ENCODE results near the gene DISC1.
"Not testable (repeated sequence)": the region's sequence is repeated elsewhere in the genome, so short reads cannot be mapped to it uniquely, and the experiment has no call there.

DISC1 gene

DNA sequence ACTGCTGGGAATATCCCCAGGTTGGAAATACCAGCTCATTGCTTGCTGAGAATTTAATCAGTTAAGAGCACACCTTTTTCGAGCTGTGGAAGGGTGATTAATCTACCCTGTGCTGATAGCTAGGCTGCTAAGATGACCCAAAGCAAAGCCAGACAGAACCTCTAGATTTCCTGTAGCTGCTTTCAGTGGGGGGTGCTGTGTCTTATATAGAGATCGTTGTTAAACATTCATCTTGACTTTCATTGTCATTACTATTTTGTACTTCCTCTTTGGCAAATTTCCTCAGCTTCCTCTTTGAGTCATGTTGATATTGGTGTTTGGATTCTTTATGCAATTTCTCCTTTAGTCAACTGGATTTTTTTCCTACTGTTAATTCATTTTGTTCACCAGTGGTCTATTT lies 155.3 kb downstream of the DISC1 start:
- no peak for DNase-seq

DNA sequence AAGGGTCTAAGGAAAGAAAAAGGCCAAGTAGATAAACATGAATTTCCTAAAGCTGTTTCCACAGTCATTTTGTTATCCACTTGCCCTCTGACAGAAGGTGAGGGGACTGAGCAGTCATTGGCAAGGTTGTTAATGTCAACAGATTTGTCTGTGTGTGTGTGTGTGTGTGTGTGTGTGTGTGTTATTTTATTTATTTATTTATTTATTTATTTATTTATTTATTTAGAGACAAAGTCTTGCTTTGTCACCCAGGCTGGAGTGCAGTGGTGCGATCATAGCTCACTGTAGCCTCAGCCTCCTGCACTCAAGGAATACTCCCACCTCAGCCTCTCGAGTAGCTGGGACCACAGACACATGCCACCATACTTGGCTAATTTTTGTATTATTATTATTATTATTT lies 158.5 kb downstream of the DISC1 start:
- DNase-seq, result not testable (repeated sequence)

DNA sequence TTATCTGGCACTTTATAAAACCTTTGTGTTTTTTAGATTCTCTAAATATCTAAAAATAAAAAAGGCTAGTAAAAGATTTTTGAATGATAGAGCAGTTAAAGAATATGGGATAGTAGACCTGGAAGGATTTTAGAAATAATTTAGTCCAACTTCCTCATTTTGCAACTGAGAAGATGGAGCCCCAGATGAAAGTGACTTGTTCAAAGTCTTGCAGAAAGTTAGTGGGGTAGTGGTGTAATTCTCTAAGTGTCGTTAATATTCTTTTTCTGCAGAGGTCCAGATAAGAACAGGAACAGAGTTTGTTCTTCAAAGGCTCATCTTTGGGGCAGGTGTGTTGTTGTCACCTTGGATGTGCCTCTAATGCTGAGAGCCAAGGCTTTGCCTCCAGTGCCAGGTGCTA lies 159.5 kb downstream of the DISC1 start:
- DNase-seq, result no peak

DNA sequence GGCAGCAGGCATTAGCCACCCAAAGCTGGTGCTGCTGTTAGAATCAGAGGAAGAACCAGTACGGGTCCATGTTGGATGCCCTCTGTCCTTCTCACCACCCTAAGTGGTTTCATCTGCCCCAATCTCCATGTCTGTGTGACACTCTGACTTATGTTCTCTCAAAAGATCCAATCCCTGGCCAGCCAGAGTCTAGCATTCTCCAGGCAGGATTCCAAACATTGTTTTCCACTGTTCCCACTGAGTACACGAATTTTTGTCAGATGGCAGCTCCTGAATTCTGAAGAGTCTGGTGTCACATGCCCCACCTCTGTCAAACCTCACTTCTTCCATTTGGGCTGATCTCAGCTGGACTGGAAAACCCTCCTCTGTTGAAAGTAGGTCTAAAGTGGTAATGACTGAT lies 166.0 kb downstream of the DISC1 start:
- DNase-seq, result no peak

DNA sequence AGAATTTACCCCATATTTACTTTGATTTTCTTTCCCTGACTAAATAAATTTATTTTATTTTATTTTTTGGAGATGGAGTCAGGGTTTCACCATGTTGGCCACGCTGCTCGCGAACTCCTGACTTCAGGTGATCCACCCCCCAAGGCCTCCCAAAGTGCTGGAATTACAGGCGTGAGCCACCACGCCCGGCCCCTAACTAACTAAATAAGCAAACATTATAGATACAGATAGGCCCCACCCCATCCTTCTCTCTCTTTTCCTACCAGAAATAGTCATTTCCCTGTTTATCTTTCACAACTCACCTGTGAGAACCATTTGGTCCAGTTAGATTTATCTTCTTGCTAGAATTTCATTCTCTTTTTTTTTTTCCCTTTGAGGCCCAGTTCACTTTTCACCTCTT lies 167.3 kb downstream of the DISC1 start:
- DNase-seq, result no peak

- no peak for DNase-seq
These were observed 169.6 kb downstream of the DISC1 start for GRCh38 chr1:231796141-231796540.

GRCh38 chr1:231799363-231799986 lies 172.9 kb downstream of the DISC1 start:
- no peak for DNase-seq

GRCh38 chr1:231800108-231800507 lies 173.5 kb downstream of the DISC1 start:
- no peak for DNase-seq

DNA sequence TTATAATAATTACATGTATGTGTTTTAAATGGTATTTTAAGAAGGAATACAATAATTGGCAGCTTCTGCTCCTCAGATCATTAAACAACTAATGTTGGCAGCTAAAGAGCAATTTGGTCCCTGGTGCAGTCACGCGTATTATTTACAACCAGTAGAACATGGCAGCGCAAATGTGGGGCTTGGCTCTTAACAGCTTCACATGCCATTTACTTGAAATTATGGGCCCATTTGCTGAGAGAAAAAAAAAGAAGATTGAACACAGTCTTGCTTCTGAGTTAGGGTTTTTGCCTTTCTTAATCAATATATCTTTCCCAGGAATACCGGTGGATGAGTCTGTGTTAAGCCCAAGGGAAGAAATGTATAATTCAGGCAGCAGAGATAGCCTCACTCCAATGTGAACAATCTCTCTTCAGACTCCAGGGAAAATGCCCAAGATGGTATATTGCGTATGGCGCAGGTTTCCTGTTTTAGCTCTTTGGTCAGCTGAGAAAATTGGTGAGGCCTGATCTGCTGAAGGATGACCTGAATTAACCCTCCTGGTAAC lies 174.5 kb downstream of the DISC1 start:
- DNase-seq, result no peak

- DNase-seq, result no peak
These were observed 176.8 kb downstream of the DISC1 start for GRCh38 chr1:231803353-231803752.

DNA sequence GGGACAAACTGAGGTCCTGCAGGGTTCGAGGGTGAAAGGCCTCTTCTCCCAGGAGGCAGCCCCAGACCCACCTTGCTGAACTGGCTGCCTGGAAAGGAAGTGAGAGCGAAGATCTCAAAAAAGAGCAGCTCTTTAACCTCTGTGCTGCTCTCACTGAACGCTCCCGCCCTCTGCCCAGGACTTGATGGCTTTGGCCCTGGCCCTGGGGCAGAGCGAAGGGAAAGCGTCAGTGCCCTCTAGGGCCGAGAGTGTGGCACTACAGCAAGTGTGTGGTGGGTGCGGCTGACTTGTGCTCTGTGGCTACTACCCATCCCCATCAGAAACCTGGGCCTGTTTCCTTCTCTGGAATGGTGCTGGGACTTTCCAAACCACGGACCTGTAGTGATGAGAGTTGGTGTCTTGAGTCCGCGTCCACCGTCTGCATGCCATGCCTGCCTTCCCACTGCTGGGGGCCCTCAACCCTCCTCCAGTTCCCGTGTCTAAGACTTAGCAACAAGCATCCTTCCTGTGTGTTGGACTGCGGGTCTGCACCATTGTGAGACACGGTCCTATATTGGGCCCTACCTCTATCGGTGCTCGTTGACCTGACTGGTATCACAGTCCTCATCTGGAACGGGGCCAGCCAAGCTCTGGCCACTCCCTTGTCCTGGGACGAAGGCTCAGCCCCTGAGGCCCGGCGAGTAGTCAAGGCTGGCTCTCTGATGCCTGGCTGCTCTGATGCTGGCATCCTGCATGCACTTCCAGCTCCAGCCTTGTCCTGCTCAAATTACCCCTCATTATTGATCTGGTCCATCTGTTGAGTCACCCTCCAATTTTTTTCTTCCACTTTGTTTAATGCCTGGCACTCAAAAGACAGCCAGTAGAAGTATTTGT lies 180.3 kb downstream of the DISC1 start:
- DNase-seq, result no peak

GRCh38 chr1:231807541-231807940 lies 181.0 kb downstream of the DISC1 start:
- no peak for DNase-seq

- no peak for DNase-seq
These were observed 181.5 kb downstream of the DISC1 start for GRCh38 chr1:231808116-231808515.

DNA sequence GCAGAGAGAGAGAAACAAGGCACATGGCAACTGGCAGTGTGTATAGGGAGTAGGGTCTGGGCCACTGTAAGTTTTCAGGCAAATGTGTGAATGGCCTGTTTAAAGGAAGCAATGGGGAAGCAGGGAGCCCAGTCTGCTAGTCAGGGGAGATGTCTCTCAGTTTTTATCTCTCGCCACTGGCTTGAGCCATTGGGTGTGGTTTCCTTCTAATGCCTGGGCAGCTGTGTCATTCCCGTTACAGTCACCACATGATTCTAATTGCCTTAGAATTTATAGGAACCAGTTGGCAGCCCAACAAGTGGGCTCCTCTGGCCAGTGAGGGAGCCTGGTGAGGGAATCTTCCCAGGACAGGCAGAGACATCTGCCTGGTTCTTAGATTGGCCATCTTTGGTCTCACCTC lies 182.4 kb downstream of the DISC1 start:
- no peak for DNase-seq

GRCh38 chr1:231810415-231810814 lies 183.8 kb downstream of the DISC1 start:
- DNase-seq, result no peak

DNA sequence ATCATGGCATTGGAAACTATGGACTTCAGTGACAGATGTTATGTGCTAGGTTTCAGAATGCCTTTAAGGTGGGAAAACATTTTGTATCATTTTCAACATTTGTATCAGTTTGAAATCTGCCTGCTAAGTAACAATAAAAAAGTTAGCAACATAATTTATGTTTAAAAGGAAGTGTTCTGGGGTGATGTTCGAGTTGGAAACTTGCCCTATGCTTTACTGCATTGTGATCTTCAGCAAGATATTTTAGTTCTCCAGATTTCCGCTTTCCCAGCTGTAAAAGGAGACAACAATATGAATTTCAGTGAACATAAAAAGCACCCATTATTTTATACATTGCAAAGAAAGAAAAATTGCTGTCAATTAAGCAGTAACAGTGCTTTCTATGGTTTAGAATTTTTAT lies 187.4 kb downstream of the DISC1 start:
- no peak for DNase-seq

- no peak for DNase-seq
These were observed 187.9 kb downstream of the DISC1 start for GRCh38 chr1:231814521-231814920.

- no peak for DNase-seq
These were observed 191.2 kb downstream of the DISC1 start for GRCh38 chr1:231817801-231818200.

DNA sequence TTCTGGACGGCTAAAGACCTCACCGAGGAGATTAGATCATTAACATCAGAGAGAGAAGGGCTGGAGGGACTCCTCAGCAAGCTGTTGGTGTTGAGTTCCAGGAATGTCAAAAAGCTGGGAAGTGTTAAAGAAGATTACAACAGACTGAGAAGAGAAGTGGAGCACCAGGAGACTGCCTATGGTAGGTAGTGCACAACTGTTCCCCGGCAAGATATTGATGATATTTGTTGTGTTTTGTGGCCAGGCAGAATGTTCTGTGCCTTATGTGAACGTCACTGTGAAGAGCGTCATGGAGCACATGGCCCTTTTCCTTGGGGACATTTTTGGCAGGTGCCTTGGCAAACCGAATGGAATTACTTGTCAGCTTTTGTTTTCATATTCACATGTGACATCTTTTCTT lies 191.7 kb downstream of the DISC1 start:
- no peak for DNase-seq

GRCh38 chr1:231821281-231821680 lies 194.7 kb downstream of the DISC1 start:
- DNase-seq, result no peak

GRCh38 chr1:231822041-231822440 lies 195.5 kb downstream of the DISC1 start:
- DNase-seq, result no peak

DNA sequence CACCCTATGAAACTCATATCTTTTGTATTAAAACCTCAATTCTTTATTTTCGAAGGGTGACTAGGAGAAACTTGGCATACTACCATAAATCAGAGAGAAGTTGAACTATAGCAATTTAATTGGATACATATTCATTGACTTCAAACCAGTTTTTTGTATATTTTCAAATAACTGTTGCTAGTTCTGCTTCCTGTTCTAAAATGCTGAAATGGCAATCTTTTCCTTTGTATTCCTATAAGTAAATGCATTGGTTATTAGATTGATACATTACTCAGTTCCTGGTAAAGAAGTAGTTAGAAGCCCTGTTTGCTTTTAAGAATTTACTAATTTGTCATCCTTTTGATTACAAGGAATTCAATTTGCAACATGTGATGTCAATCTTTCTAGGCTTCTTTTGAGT lies 200.0 kb downstream of the DISC1 start:
- no peak for DNase-seq

DNA sequence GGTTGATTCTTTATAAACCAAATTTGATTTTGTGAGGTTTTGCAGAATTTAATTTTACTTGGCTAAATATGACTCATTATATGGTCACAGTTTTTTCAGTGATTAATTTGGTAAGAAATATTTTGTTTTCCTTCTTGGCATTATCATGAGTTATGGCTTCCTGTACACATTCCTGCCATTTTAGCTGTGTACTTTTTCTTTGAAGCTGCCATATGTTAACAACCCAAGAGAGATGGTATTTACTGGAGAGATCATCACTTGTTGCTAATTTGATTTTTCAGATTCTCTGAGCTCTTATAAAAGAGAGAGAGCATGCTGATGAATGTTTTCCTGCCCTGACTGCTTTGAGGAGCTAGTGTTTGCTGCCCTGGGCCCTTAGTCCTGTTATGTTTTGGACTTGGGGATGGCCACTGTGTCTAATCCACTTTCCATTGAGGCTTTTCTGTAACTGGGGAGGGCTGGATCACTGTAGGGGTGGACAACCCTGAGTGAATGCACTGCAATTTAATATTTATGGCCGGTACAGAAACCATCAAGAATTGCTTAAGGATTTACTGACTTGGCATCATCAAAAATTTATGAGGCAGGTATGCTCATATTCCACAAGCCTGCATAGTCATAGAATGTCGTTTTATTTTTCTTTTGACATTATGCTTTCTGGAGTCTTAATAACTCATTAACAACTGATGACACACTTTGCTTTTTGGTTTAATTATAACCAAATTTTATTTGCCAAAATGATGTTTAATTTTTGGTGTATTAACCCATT lies 200.9 kb downstream of the DISC1 start:
- no peak for DNase-seq
